A673 (cell line): Measurements from ENCODE around the gene PRELID2. TPM values are rescaled to one million over a fixed set of nuclear protein-coding genes. Genes with fewer than 3 reads are reported as not detected.

Source experiments
- BruUV-seq: library from RNA; stranded (reverse); fragments of 400-500 nt; replicated peaks from 2 replicates; lab custom pipeline; 2021; lab: Mats Ljungman, UMichigan
- CTCF ChIA-PET: fragments of 300-600 bp; sonication (Branson Sonifier 250); formaldehyde crosslinking; loops from one replicate; lab custom pipeline; 2022; ENCODE audit warnings: antibody characterized with exemption; lab: Charles Lee
- POLR2A ChIA-PET: fragments of 300-600 bp; sonication (Branson Sonifier 250); formaldehyde crosslinking; loops from one replicate; lab custom pipeline; 2022; ENCODE audit warnings: antibody characterized with exemption; ENCODE audit not compliant: low non-redundant PET; lab: Charles Lee
- DNase-seq: peaks from one replicate; pipeline ENCODE4 v3.0.0-alpha.2; 2015; ENCODE audit warnings: low spot score
- H3K27ac ChIP-seq: fragments of 200-600 bp; sonication (generic); 2 replicates; pipeline ENCODE4 v1.5.1; 2016; ENCODE audit warnings: mixed run types, low read depth, mild to moderate bottlenecking, mixed read lengths, antibody characterized with exemption, low read length; ENCODE audit not compliant: poor library complexity, severe bottlenecking
- H3K27me3 ChIP-seq: fragments of 200-600 bp; sonication (generic); replicated peaks from 2 replicates; pipeline ENCODE4 v1.6.1; 2017; ENCODE audit warnings: mixed run types, low read depth, mild to moderate bottlenecking, mixed read lengths, antibody characterized with exemption, low read length; ENCODE audit not compliant: insufficient read depth, poor library complexity
- H3K36me3 ChIP-seq: fragments of 200-600 bp; sonication (generic); 2 replicates; pipeline ENCODE4 v1.6.1; 2016; ENCODE audit warnings: mixed run types, mild to moderate bottlenecking, mixed read lengths, antibody characterized with exemption, low read length; ENCODE audit not compliant: insufficient read depth, poor library complexity, severe bottlenecking
- H3K4me1 ChIP-seq: fragments of 200-600 bp; sonication (generic); 2 replicates; pipeline ENCODE4 v1.6.1; 2017; ENCODE audit warnings: mixed run types, mild to moderate bottlenecking, mixed read lengths, antibody characterized with exemption, low read length; ENCODE audit not compliant: insufficient read depth, poor library complexity, severe bottlenecking
- H3K4me3 ChIP-seq: fragments of 200-600 bp; sonication (generic); 2 replicates; pipeline ENCODE4 v1.5.1; 2016; ENCODE audit warnings: low read depth, mixed run types, mild to moderate bottlenecking, mixed read lengths, low read length; ENCODE audit not compliant: poor library complexity, severe bottlenecking
- H3K9me3 ChIP-seq: fragments of 200-600 bp; sonication (generic); 2 replicates; pipeline ENCODE4 v1.6.1; 2016; ENCODE audit warnings: mixed run types, low read depth, mild to moderate bottlenecking, mixed read lengths, antibody characterized with exemption, low read length; ENCODE audit not compliant: poor library complexity, severe bottlenecking
- EZH2 ChIP-seq: fragments of 200-600 bp; sonication (generic); IDR thresholded peaks from 2 replicates; pipeline ENCODE4 v1.6.1; 2017; ENCODE audit warnings: borderline replicate concordance, low read depth, mild to moderate bottlenecking, mixed read lengths, antibody characterized with exemption, low read length; ENCODE audit not compliant: poor library complexity, severe bottlenecking
- intact Hi-C: fragments of 100-400 bp; cut with micrococcal nuclease; formaldehyde crosslinking; loops from one replicate; pipeline ENCODE4 v1.10.0; 2022; ENCODE audit not compliant: unreplicated experiment
- total RNA-seq: library from RNA; stranded (reverse); gene quantifications from 2 replicates; pipeline ENCODE4 v1.2.3, GENCODE V29; 2021
- TF ChIP-seq, protein P1 (sequence below): fragments of 300-800, 200-600 bp; sonication (generic); conservative IDR thresholded peaks from 2 replicates; pipeline ENCODE4 v1.5.1; 2017; ENCODE audit warnings: low read depth, mild to moderate bottlenecking, antibody characterized with exemption, low read length, moderate library complexity, mixed read lengths

Gene PRELID2
- total RNA-seq, 1 experiment from 2014 or later, result 50.2 TPM

DNA sequence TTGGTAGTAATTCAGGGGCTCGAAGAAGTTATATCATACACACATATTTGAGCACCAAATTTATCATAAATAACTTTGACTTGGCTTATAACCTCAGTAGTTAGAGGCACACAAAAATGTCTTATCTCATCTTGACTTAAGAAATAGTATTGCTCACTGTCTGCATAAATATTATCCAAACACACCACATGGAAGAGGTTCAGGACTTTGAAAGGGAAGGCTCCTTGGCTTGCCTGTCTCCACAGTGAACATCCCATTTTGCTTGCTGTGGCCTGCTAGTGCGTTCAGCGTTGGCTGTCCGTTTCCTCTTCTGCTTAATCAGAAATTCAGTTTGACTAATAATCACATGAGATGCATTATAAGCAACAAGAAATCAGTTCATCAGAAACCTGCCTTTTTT, 23.8 kb upstream of the PRELID2 start:
- Histone ChIP-seq H3K9me3 (no peaks in the 10 kb centered on the region), H3K4me1 (no peaks in the 10 kb centered on the region), H3K27me3 (no peaks in the 10 kb centered on the region), H3K27ac (no peak overlapping the region), H3K4me3 (no peak overlapping the region), H3K36me3 (no peaks in the 10 kb centered on the region)
- DNase-seq, result no peak
- no TSS peak for BruUV-seq
- ChIA-PET CTCF (no interaction called here), POLR2A (no interaction called here)
- intact Hi-C loops, result no loop called here
- TF ChIP-seq, protein P1, sequence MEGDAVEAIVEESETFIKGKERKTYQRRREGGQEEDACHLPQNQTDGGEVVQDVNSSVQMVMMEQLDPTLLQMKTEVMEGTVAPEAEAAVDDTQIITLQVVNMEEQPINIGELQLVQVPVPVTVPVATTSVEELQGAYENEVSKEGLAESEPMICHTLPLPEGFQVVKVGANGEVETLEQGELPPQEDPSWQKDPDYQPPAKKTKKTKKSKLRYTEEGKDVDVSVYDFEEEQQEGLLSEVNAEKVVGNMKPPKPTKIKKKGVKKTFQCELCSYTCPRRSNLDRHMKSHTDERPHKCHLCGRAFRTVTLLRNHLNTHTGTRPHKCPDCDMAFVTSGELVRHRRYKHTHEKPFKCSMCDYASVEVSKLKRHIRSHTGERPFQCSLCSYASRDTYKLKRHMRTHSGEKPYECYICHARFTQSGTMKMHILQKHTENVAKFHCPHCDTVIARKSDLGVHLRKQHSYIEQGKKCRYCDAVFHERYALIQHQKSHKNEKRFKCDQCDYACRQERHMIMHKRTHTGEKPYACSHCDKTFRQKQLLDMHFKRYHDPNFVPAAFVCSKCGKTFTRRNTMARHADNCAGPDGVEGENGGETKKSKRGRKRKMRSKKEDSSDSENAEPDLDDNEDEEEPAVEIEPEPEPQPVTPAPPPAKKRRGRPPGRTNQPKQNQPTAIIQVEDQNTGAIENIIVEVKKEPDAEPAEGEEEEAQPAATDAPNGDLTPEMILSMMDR, result no peak
- no peak for TF ChIP-seq EZH2

DNA sequence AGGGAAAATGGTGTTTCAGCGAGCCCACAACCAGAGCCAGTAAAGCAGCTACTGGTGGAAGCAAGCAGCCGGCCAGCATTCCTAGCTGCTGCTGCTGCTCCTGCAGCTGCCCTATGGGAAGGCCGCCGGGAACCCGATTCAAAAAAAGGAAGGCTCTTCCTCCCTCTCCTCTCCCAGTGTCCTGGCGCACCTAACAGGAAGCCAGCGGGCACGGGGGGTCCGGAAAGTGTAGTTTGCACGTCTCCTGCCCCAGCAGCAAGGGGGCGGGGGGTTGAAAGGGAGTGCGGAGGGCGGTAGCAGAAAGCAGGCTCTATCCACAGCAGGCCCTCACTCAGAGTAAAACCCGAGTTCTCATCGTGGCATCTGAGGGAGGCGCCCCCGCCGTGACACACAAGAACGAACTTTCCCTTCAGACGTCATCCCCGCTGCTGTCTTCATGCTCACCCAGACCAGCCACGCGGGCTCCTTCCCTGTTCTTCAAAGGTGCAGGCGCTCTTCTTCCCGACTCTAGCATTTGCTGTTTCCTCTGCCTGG, 21.2 kb upstream of the PRELID2 start:
- H3K36me3 ChIP-seq, result no peaks in the 10 kb centered on the region
- no peaks in the 10 kb centered on the region for H3K4me1 ChIP-seq
- POLR2A ChIA-PET, result interaction anchor here (0.6 kb wide), 1 partner anchor 1544 kb away, joined by 3 read pairs; no protein-coding TSS in a partner anchor
- no peak overlapping the region for H3K4me3 ChIP-seq
- DNase-seq, result peak; percentile 74
- peak overlapping the region; percentile 39 for H3K27ac ChIP-seq
- no TSS peak for BruUV-seq
- intact Hi-C loops, result no loop called here
- H3K9me3 ChIP-seq, result no peaks in the 10 kb centered on the region
- no peak for TF ChIP-seq EZH2
- TF ChIP-seq, protein P1, result no peak
- no peaks in the 10 kb centered on the region for H3K27me3 ChIP-seq
- CTCF ChIA-PET, result no interaction called here

DNA sequence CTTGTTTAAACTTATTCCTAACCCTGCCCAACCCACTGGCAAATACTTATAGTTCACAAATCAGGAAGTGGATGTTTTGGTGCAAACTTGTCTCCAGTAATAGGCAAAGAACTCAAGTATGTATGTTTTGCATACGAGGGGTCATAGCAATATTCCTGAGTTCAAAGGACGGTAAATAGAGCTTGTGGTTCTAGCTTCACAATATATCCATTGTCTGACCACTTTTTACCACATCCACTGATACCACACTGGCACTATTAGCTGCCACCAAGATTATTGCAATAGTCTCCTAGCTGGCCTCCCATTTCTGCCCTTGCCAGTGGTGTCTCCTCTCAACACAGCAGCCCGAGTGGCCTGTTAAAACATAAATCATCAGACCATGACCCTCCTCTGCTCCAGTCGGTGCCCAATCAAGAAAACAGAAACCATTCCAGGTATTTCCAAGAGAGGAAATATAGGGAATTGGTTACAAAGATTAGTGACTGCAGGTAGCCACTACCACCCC, 20.7 kb upstream of the PRELID2 start:
- H3K36me3 ChIP-seq, result no peaks in the 10 kb centered on the region
- POLR2A ChIA-PET, result no interaction called here

More for the DNA sequence above, 20.7 kb upstream of the PRELID2 start:
- CTCF ChIA-PET, result no interaction called here
- Histone ChIP-seq H3K9me3 (no peaks in the 10 kb centered on the region), H3K27me3 (no peaks in the 10 kb centered on the region), H3K4me1 (no peaks in the 10 kb centered on the region), H3K4me3 (no peak overlapping the region), H3K27ac (peak overlapping the region; percentile 39)
- DNase-seq, result no peak
- intact Hi-C loops, result no loop called here
- no TSS peak for BruUV-seq
- TF ChIP-seq EZH2, result no peak
- TF ChIP-seq, protein P1, result no peak
